ENCODE measurements around the gene TLE1.

The TLE1 gene

DNA sequence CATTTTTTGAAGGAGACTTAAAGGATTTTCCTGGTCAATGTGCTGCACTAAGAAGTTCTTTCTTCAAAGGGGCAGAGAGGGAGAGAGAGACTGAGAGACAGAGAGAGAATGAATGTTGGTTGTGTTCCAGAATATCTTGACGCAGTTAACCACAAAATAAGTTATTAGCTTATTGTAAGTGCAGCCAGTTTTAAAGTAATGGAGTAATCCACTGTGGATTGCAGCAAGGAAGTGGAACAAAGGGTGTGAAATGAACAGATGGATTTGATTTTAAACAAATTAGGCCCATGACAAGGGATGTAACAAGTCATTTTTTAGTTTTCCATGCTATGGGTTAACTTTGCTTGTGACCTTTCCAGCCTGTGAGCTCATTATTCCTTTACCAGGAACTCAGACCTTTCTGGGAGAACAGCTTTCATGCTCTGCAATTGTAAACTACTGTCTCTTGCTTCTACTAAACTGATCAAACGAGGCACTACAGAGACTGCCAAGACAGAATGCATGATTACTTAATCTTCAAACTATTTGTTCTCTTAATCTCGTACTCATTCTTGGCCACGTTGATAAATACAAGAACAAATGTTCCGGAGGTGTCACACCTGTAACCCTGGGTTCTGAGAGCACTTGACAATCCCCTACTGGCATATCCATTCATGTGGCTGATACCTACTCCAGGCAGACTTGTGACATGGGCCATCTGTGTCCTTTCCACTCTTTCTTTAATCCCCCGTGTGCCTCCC, 131.1 kb downstream of the TLE1 start:
- TF ChIP-seq, protein P1, sequence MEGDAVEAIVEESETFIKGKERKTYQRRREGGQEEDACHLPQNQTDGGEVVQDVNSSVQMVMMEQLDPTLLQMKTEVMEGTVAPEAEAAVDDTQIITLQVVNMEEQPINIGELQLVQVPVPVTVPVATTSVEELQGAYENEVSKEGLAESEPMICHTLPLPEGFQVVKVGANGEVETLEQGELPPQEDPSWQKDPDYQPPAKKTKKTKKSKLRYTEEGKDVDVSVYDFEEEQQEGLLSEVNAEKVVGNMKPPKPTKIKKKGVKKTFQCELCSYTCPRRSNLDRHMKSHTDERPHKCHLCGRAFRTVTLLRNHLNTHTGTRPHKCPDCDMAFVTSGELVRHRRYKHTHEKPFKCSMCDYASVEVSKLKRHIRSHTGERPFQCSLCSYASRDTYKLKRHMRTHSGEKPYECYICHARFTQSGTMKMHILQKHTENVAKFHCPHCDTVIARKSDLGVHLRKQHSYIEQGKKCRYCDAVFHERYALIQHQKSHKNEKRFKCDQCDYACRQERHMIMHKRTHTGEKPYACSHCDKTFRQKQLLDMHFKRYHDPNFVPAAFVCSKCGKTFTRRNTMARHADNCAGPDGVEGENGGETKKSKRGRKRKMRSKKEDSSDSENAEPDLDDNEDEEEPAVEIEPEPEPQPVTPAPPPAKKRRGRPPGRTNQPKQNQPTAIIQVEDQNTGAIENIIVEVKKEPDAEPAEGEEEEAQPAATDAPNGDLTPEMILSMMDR (IDR thresholded peaks at IDR 0.05; ENCODE audit: control insufficient read depth, extremely low read depth, insufficient read depth), result 0 out of 2 replicates have a peak, but pooled peaks have one; percentile 3
- peak; percentile 67 for DNase-seq (ENCODE audit: low read depth)
- no peak overlapping the region for H3K4me3 ChIP-seq (ENCODE audit: low read depth, low read length)

DNA sequence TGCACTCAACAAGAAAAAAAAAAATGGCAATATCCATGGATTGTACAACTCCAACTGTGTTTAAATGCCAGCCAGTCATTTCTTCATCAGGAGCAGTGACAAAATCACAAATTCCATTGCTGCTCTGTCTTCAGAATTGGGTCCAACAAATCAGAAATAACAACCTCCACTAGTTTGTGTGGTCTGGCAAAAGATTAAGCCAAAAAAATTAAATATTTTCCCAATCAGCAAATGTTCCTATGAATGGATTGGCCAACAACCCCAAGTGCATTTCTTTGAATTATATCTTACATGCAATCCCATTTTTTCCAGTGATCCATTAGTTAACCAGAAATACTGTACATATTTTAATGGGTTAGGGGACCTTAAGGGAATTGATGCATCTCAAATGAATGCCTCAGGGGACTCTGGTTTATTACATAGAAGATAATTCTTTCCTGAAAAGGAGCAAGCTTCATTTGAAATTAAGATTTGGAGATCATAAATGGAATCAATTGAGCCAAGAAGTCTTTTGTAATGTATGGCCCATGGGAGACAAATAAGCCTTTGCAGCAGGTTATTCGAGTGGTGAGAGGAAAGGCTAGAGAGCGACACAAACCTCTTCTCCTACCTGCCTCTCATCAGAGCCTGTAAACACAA, 131.8 kb downstream of the TLE1 start:
- DNase-seq (ENCODE audit: low read depth), result no peak
- no peak overlapping the region for H3K4me3 ChIP-seq (ENCODE audit: low read depth, low read length)
- TF ChIP-seq, protein P1 (IDR thresholded peaks at IDR 0.05; ENCODE audit: control insufficient read depth, extremely low read depth, insufficient read depth), result no peak

DNA sequence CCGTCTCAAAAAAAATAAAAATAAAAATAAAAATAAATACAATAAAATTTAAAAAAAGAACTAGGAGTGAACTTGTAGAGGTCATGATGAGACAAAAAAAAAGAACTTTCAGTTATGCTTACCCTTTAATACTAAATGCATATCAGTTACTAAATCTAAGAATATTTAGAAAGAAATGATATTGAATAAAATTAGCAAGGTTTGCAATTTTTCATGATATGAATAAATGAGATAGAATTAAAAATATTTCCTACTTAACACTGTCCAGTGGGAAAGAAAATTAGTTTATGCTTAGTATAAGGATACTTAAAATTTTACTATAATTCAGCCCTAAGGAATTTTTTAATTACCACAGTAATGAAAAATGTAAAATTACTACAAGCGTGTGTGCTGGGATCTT, 132.4 kb downstream of the TLE1 start:
- TF ChIP-seq, protein P1 (IDR thresholded peaks at IDR 0.05; ENCODE audit: control insufficient read depth, extremely low read depth, insufficient read depth), result no peak
- DNase-seq (ENCODE audit: low read depth), result no peak
- H3K4me3 ChIP-seq (ENCODE audit: low read depth, low read length), result no peak overlapping the region

DNA sequence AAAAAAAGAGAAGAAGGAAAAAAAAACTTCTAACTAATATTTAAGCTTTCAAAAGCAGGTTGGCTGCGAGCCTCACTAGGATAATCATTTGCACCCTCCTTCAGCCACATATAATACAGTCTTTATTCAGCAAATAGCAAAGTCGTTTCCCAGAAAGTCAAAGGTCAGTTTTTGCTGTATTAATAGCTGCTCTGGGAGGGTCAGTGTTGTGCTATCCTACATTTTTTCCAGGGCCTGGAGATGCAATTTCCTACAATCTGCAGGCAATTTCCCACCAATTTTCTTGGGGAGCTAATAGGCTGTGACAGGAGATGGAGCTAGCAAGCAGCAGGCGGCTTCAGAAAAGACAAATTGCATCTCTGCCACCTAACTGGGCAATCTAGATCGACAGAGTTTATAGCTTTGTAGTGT, 136.8 kb downstream of the TLE1 start:
- DNase-seq (ENCODE audit: low read depth), result no peak
- no peak overlapping the region for H3K4me3 ChIP-seq (ENCODE audit: low read depth, low read length)
- TF ChIP-seq, protein P1 (IDR thresholded peaks at IDR 0.05; ENCODE audit: control insufficient read depth, extremely low read depth, insufficient read depth), result no peak

DNA sequence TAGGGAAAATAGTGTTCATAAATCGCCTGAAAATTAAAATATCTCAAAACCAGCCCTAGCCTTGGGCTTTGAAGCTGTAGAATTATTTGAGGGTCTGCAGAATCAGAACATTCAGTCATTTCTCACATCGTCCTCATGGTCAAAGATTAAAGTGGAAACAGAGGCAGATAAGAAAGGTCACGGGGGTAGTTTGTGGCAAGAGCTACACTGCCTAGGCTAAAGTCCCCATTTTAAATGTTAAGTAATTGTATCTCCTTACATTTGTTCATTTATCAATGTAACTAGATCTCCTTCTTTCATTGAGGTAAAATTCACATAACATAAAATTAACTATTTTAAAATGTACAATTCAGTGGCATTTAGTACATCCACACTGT, 139.2 kb downstream of the TLE1 start:
- H3K4me3 ChIP-seq (ENCODE audit: low read depth, low read length), result no peak overlapping the region
- TF ChIP-seq, protein P1 (IDR thresholded peaks at IDR 0.05; ENCODE audit: control insufficient read depth, extremely low read depth, insufficient read depth), result no peak
- no peak for DNase-seq (ENCODE audit: low read depth)

DNA sequence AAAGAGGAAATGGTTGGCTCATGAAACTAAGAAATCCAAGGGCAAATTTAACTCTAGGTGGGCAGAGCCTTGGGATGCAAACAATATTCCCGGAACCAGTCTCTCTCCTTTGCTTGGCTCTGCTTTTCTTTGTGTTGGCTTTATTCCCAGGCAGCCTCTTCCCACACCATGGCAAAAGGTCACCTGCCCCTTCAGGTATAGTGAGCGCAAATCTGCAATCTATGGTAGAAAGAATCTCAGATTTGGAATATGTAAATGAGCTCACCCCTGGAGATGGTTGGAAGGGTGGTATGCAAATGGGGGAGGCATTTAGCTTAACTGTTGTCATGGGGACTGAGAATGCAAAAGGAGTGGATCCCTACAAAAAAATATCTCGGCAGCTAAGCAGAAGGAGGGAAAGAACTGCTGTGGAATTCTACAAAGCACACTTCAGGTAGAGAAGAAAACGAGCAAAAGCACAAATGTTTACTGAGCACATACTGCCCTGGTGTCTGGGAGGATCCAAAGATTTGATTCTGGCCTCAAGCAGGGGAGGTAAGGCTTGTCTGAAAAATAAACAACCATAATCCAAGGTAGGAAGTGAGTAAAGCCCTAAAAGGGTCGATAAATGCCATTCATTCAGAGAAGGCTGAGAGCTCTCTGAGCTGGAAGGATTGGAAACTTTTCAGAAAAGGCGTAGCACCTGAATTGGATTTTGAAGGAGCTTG, 139.7 kb downstream of the TLE1 start:
- TF ChIP-seq, protein P1 (IDR thresholded peaks at IDR 0.05; ENCODE audit: control insufficient read depth, extremely low read depth, insufficient read depth), result no peak
- DNase-seq (ENCODE audit: low read depth), result peak; percentile 88
- peak overlapping the region; percentile 25 for H3K4me3 ChIP-seq (ENCODE audit: low read depth, low read length)
